ENCODE results near the gene AKAP14.
A peak's percentile ranks its signal among the peaks of the same experiment; 100 is the strongest.
"Not testable (repeated sequence)": the region's sequence is repeated elsewhere in the genome, so short reads cannot be mapped to it uniquely, and the experiment has no call there.

Gene AKAP14

GRCh38 chrX:119878740-119879139, 17.0 kb upstream of the AKAP14 start:
- DNase-seq (ENCODE audit: extremely low read depth, low read depth) = no peak
- TF ChIP-seq CTCF (IDR thresholded peaks at IDR 0.05; ENCODE audit: low read depth, low read length) = no peak

GRCh38 chrX:119880076-119880475, 15.6 kb upstream of the AKAP14 start:
- no peak for TF ChIP-seq CTCF (IDR thresholded peaks at IDR 0.05; ENCODE audit: low read depth, low read length)
- no peak for DNase-seq (ENCODE audit: extremely low read depth, low read depth)

- peak; percentile 77 for TF ChIP-seq CTCF (IDR thresholded peaks at IDR 0.05; ENCODE audit: low read depth, low read length)
- no peak for DNase-seq (ENCODE audit: extremely low read depth, low read depth)
Measured at GRCh38 chrX:119880552-119881437, 14.9 kb upstream of the AKAP14 start.

- no peak for DNase-seq (ENCODE audit: extremely low read depth, low read depth)
- TF ChIP-seq CTCF (IDR thresholded peaks at IDR 0.05; ENCODE audit: low read depth, low read length) = no peak
Measured at GRCh38 chrX:119885554-119886428, 9.9 kb upstream of the AKAP14 start.

GRCh38 chrX:119887721-119888425, 7.8 kb upstream of the AKAP14 start:
- DNase-seq (ENCODE audit: extremely low read depth, low read depth) = no peak
- peak; percentile 49 for TF ChIP-seq CTCF (IDR thresholded peaks at IDR 0.05; ENCODE audit: low read depth, low read length)

GRCh38 chrX:119890626-119891025, 5.1 kb upstream of the AKAP14 start:
- not testable (repeated sequence) for DNase-seq (ENCODE audit: extremely low read depth, low read depth)

- DNase-seq (ENCODE audit: extremely low read depth, low read depth) = not testable (repeated sequence)
Measured at GRCh38 chrX:119891961-119892692, 3.6 kb upstream of the AKAP14 start.
